Ascending aorta (tissue), 2 donors: ENCODE results near the gene ALG3. TPM values are rescaled to one million over a fixed set of nuclear protein-coding genes. Genes with fewer than 3 reads are reported as not detected.

Source experiments
- DNase-seq, 2 donors: peaks; one replicate each; pipeline ENCODE4 v3.0.0-alpha.2; 2019; ENCODE audit warnings: low spot score in 2 of 2
- H3K27ac ChIP-seq, 2 donors: fragments of 200-600 bp; sonication (generic); one replicate each; pipeline ENCODE4 v1.5.1; 2016 to 2017; ENCODE audit warnings: mild to moderate bottlenecking in 1 of 2
- H3K27me3 ChIP-seq: fragments of 200-600 bp; sonication (generic); one replicate; pipeline ENCODE4 v1.5.1; 2017
- H3K36me3 ChIP-seq, 2 donors: fragments of 200-600 bp; sonication (generic); one replicate each; pipeline ENCODE4 v1.5.1; 2016
- H3K4me1 ChIP-seq, 2 donors: fragments of 200-600 bp; sonication (generic); one replicate each; pipeline ENCODE4 v1.5.1; 2016 to 2017; ENCODE audit warnings: mild to moderate bottlenecking in 1 of 2
- H3K4me3 ChIP-seq, 2 donors: fragments of 200-600 bp; sonication (generic); one replicate each; pipeline ENCODE4 v1.5.1; 2016 to 2017; ENCODE audit warnings: mild to moderate bottlenecking in 1 of 2
- H3K9me3 ChIP-seq, 2 donors: fragments of 200-600 bp; sonication (generic); one replicate each; pipeline ENCODE4 v1.5.1; 2016
- intact Hi-C: fragments of 100-400 bp; cut with DNase I; formaldehyde crosslinking; loops from one replicate; pipeline ENCODE4 v1.15.1; 2023
- total RNA-seq: library from RNA; depleted of rRNA; stranded (reverse); fragments of >200 nt; gene quantifications from one replicate; pipeline ENCODE4 v1.1.0, GENCODE V29; 2016
- TF ChIP-seq, protein P1 (sequence below), 3 experiments: fragments of 200-600 bp in 2 of 3; fragments of 450-650 bp in 1 of 3; sonication (generic) in 2 of 3; IDR thresholded peaks; one replicate each; pipeline ENCODE4 v1.5.1; 2016 to 2019; ENCODE audit warnings: antibody characterized with exemption in 3 of 3, mild to moderate bottlenecking in 1 of 3, moderate library complexity in 1 of 3

Gene ALG3
- total RNA-seq, 1 donor from 2014 or later = 167 TPM

- Histone ChIP-seq H3K27me3 (no peaks in the 10 kb centered on the region), H3K4me1 (no peaks in the 10 kb centered on the region), H3K27ac (no peak overlapping the region), H3K9me3 (no peaks in the 10 kb centered on the region), H3K36me3 (no peaks in the 10 kb centered on the region), H3K4me3 (no peak overlapping the region)
- TF ChIP-seq, protein P1, sequence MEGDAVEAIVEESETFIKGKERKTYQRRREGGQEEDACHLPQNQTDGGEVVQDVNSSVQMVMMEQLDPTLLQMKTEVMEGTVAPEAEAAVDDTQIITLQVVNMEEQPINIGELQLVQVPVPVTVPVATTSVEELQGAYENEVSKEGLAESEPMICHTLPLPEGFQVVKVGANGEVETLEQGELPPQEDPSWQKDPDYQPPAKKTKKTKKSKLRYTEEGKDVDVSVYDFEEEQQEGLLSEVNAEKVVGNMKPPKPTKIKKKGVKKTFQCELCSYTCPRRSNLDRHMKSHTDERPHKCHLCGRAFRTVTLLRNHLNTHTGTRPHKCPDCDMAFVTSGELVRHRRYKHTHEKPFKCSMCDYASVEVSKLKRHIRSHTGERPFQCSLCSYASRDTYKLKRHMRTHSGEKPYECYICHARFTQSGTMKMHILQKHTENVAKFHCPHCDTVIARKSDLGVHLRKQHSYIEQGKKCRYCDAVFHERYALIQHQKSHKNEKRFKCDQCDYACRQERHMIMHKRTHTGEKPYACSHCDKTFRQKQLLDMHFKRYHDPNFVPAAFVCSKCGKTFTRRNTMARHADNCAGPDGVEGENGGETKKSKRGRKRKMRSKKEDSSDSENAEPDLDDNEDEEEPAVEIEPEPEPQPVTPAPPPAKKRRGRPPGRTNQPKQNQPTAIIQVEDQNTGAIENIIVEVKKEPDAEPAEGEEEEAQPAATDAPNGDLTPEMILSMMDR (IDR thresholded peaks at IDR 0.05) = no peak
- DNase-seq = no peak
- intact Hi-C loops = no loop called here
These were observed 24.8 kb downstream of the ALG3 start for GRCh38 chr3:184223946-184224345.

GRCh38 chr3:184222521-184222920 lies 26.2 kb downstream of the ALG3 start:
- Histone ChIP-seq H3K9me3 (no peaks in the 10 kb centered on the region), H3K4me1 (no peaks in the 10 kb centered on the region), H3K4me3 (no peak overlapping the region), H3K36me3 (no peaks in the 10 kb centered on the region), H3K27me3 (no peaks in the 10 kb centered on the region), H3K27ac (no peak overlapping the region)
- intact Hi-C loops = no loop called here
- TF ChIP-seq, protein P1 (IDR thresholded peaks at IDR 0.05) = no peak
- DNase-seq = no peak

GRCh38 chr3:184218814-184219213 lies 29.9 kb downstream of the ALG3 start:
- TF ChIP-seq, protein P1 (IDR thresholded peaks at IDR 0.05) = no peak
- Histone ChIP-seq H3K27ac (no peak overlapping the region), H3K4me3 (no peak overlapping the region), H3K4me1 (no peaks in the 10 kb centered on the region), H3K36me3 (no peaks in the 10 kb centered on the region), H3K27me3 (peaks cover 3% of the 10 kb centered on the region), H3K9me3 (no peaks in the 10 kb centered on the region)
- DNase-seq = no peak
- intact Hi-C loops = no loop called here

- Histone ChIP-seq H3K4me1 (no peaks in the 10 kb centered on the region), H3K36me3 (no peaks in the 10 kb centered on the region), H3K27ac (no peak overlapping the region), H3K4me3 (no peak overlapping the region), H3K9me3 (no peaks in the 10 kb centered on the region), H3K27me3 (peaks cover 3% of the 10 kb centered on the region)
- TF ChIP-seq, protein P1 (IDR thresholded peaks at IDR 0.05) = no peak
- intact Hi-C loops = no loop called here
- no peak for DNase-seq
These were observed 37.0 kb downstream of the ALG3 start for GRCh38 chr3:184211718-184212117.

DNA sequence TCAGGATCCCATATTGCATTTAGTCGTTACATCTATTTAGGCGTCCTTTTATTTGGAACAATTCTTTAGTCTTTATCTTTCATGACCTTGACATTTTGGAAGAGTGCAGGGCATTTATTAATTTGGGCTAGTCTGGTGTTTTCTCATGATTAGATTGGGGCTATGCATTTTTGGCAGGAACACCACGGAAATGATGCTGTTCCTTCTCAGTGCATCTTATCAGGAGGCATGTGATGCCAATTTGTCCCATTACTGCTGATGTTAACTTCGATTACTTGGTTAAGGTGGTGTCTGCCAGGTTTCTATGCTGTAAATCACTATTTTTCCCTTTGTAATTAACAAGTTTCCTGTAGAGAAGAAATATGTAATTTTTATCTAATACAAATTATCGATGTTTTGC lies 37.5 kb downstream of the ALG3 start:
- no peak for DNase-seq
- no peaks in the 10 kb centered on the region for H3K36me3 ChIP-seq
- no peaks in the 10 kb centered on the region for H3K9me3 ChIP-seq
- TF ChIP-seq, protein P1 (IDR thresholded peaks at IDR 0.05) = no peak
- peaks cover 3% of the 10 kb centered on the region for H3K27me3 ChIP-seq
- no peaks in the 10 kb centered on the region for H3K4me1 ChIP-seq
- no peak overlapping the region for H3K27ac ChIP-seq
- no peak overlapping the region for H3K4me3 ChIP-seq
- intact Hi-C loops = no loop called here
